ENCODE measurements around the gene CYP27B1.

CYP27B1 gene

DNA sequence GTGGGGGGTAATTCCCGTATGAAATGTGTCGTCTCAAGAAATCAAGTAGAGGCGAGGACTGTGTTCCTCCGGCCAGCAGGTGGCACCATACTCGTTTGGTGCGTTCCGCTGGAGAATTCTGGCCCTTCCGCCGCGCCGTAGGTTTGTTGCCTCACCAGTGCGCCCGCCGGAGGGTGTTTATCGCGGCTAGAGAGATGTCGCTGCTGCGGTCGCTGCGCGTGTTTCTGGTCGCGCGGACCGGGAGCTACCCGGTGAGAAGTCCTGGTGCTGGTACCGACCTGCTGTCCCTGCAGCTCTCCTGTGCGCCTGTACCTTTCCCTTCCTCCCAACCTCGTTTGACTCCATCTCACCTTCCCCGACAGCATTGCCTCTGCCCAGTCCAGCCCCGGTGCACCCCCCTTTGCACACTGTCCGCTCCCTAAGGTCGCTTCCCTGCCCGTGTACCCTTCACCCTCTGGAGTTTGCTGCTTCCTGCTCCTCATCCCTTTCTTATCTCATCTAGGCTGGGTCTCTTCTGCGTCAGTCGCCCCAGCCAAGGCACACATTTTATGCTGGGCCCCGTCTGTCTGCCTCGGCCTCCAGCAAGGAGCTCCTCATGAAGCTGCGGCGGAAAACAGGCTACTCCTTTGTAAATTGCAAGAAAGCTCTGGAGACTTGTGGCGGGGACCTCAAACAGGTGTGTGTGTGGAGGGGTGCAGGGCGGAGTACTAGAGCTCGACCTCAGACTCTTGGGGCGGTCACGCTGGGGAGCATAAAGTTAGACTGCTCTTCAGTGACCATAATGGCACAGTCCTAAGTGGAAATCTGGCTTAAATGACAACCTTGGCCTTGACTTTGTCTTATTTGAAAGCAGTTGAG lies 16.0 kb upstream of the CYP27B1 start, which contains the start of gene TSFM:
TSFM (plus strand) TSS at position 180 of the 858 bp plus-strand sequence; CDS start at position 195, 15 bp downstream.
- peak; percentile 97 for DNase-seq (ENCODE audit: low read depth)
- peak within 1 kb of the TSS; percentile 96 for H3K4me3 ChIP-seq (ENCODE audit: low read depth, low read length)
- TF ChIP-seq, protein P1, sequence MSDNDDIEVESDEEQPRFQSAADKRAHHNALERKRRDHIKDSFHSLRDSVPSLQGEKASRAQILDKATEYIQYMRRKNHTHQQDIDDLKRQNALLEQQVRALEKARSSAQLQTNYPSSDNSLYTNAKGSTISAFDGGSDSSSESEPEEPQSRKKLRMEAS (IDR thresholded peaks at IDR 0.05; ENCODE audit: low read depth, low read length): peak; percentile 81
- peak; percentile 83; the same call in 1 of the 2 replicates for TF ChIP-seq MYC (IDR thresholded peaks at IDR 0.05; ENCODE audit: low read depth, low read length)
- TF ChIP-seq POLR2A (IDR thresholded peaks at IDR 0.05; ENCODE audit: extremely low read depth, insufficient read length): peak; percentile 85
- TF ChIP-seq, protein P2, sequence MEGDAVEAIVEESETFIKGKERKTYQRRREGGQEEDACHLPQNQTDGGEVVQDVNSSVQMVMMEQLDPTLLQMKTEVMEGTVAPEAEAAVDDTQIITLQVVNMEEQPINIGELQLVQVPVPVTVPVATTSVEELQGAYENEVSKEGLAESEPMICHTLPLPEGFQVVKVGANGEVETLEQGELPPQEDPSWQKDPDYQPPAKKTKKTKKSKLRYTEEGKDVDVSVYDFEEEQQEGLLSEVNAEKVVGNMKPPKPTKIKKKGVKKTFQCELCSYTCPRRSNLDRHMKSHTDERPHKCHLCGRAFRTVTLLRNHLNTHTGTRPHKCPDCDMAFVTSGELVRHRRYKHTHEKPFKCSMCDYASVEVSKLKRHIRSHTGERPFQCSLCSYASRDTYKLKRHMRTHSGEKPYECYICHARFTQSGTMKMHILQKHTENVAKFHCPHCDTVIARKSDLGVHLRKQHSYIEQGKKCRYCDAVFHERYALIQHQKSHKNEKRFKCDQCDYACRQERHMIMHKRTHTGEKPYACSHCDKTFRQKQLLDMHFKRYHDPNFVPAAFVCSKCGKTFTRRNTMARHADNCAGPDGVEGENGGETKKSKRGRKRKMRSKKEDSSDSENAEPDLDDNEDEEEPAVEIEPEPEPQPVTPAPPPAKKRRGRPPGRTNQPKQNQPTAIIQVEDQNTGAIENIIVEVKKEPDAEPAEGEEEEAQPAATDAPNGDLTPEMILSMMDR (IDR thresholded peaks at IDR 0.05; ENCODE audit: low read depth, low read length): peak; percentile 85

DNA sequence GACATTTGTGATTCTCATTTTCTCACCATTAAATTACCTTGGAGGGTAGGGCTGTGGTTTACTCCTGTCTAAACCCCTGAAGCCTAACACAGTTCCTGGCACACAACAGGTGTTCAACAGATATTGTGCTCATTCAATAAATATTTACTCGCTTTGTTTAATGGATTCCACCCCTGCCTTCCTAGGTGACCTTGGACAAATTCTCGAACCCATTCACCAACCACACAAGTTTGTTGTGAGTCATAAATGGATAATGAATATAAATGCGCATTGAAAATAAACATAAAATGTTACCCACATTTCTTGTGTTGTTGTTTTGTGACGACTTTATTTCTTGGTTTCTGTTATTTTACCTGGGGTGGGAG lies 15.3 kb upstream of the CYP27B1 start:
- H3K4me3 ChIP-seq (ENCODE audit: low read depth, low read length): no peak overlapping the region
- DNase-seq (ENCODE audit: low read depth): no peak
- TF ChIP-seq, protein P1 (IDR thresholded peaks at IDR 0.05; ENCODE audit: low read depth, low read length): no peak
- TF ChIP-seq MYC (IDR thresholded peaks at IDR 0.05; ENCODE audit: low read depth, low read length) (no peak), POLR2A (IDR thresholded peaks at IDR 0.05; ENCODE audit: extremely low read depth, insufficient read length) (no peak)
- TF ChIP-seq, protein P2 (IDR thresholded peaks at IDR 0.05; ENCODE audit: low read depth, low read length): no peak

DNA sequence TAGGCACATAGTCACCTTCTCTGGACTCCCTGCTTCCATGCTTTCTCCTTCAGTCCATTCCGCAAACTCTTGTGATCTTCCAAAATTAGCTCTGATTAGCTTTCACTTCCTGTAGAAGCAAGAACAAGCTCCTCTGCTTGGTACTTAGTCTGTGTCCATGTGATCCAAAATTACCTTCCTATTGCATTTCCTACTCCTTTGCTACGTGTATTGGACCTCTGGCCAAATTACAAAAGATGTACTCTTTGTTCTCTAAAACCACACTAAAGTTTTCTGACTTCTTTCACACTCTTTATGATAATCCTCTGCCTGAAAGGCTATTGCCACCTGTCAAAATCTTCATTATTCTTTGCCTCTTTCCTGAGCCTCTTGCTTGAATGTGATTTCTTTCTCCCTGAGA lies 14.9 kb upstream of the CYP27B1 start:
- TF ChIP-seq POLR2A (IDR thresholded peaks at IDR 0.05; ENCODE audit: extremely low read depth, insufficient read length): no peak
- TF ChIP-seq MYC (IDR thresholded peaks at IDR 0.05; ENCODE audit: low read depth, low read length): no peak
- TF ChIP-seq, protein P1 (IDR thresholded peaks at IDR 0.05; ENCODE audit: low read depth, low read length): no peak
- TF ChIP-seq, protein P2 (IDR thresholded peaks at IDR 0.05; ENCODE audit: low read depth, low read length): no peak
- no peak for DNase-seq (ENCODE audit: low read depth)
- no peak overlapping the region for H3K4me3 ChIP-seq (ENCODE audit: low read depth, low read length)

DNA sequence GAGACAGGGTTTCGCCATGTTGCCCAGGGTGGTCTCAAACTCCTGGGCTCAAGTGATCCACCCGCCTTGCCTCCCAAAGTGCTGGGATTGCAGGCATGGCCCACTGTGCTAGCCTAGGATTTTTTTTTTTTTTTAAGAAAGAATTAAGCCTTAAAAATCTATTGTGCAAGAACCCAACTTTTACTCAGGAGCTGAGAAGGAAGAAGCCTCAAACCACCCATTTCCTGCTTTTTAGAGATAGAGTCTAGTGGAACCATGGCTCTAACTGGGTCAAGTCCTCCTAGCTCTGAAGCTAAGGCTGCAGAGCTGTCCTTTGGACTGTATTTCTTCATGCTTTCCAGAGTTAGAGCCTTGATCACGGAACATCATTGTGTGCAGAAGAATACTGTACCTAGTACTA lies 14.4 kb upstream of the CYP27B1 start:
- no peak overlapping the region for H3K4me3 ChIP-seq (ENCODE audit: low read depth, low read length)
- TF ChIP-seq POLR2A (IDR thresholded peaks at IDR 0.05; ENCODE audit: extremely low read depth, insufficient read length) (no peak), MYC (IDR thresholded peaks at IDR 0.05; ENCODE audit: low read depth, low read length) (no peak)
- TF ChIP-seq, protein P1 (IDR thresholded peaks at IDR 0.05; ENCODE audit: low read depth, low read length): no peak
- TF ChIP-seq, protein P2 (IDR thresholded peaks at IDR 0.05; ENCODE audit: low read depth, low read length): no peak
- DNase-seq (ENCODE audit: low read depth): peak; percentile 73

DNA sequence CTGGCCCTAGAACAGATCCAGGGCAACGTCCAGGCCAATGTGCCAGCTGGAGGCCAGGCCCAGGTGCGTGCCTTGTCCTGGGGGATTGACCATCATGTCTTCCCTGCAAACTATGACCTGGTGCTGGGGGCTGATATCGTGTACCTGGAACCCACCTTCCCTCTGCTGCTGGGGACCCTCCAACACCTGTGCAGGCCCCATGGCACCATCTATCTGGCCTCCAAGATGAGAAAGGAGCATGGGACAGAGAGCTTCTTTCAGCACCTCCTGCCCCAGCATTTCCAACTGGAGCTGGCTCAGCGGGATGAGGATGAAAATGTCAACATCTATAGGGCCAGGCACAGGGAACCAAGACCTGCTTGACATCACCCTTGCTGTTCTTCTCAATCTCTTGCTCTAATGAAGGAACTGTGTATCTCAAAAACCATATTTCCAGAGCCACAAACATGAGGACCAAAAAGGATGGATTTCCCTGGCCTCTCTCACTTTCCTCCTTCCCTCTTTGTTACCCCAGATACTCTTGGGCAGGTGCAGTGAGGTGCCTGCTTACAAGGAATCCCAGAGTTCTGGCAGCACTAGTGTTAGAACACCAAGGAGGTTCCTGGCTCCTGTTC lies 13.5 kb upstream of the CYP27B1 start:
- no peak for DNase-seq (ENCODE audit: low read depth)
- H3K4me3 ChIP-seq (ENCODE audit: low read depth, low read length): no peak overlapping the region
- TF ChIP-seq MYC (IDR thresholded peaks at IDR 0.05; ENCODE audit: low read depth, low read length) (no peak), POLR2A (IDR thresholded peaks at IDR 0.05; ENCODE audit: extremely low read depth, insufficient read length) (no peak)
- TF ChIP-seq, protein P1 (IDR thresholded peaks at IDR 0.05; ENCODE audit: low read depth, low read length): no peak
- TF ChIP-seq, protein P2 (IDR thresholded peaks at IDR 0.05; ENCODE audit: low read depth, low read length): no peak
